ENCODE measurements around the gene C1QTNF8.

GRCh38 chr16:1121009-1121408, 25.0 kb upstream of the C1QTNF8 start:
- no peak for TF ChIP-seq POLR2AphosphoS5 (IDR thresholded peaks at IDR 0.05)
- no peak for TF ChIP-seq CTCF (IDR thresholded peaks at IDR 0.05)
- TF ChIP-seq POLR2A (IDR thresholded peaks at IDR 0.05): no peak
- TF ChIP-seq EP300 (IDR thresholded peaks at IDR 0.05; ENCODE audit: low read depth): no peak
